Measurements from ENCODE around the gene SNX32. TPM values are rescaled to one million over a fixed set of nuclear protein-coding genes. Genes with fewer than 3 reads are reported as not detected.

Gene SNX32
- total and polyA plus RNA-seq, 9 of the 15 experiments (the other 6 are each of a cell fraction or from before 2014, with no cell fraction given): 0.03 TPM; not detected in 7

DNA sequence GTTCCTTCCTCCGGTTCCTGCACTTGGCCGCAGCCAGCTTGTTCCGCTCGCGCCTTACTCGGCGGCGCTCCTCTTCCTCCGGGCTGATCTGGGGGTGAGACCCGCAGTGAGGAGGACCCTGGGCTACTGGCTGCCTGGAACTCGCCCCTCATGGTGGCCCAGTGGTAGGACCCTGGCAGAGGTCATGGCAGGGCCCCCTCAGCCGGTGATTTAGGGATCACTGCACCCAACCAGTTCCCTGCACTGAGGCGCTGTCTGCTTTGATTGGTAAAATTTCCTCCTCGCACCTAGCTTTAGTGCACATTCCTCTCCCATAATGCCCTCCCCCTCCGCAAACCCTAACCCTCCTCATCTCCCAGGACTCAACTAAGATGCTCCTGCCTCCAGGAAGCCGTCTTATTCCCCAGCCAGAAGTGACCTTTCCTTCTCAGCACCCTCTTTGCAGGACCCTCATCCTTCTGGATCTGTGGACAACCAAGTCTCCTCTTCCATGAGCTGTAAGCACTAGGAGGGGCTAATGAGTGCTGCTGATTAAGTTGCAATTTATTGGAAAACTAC, 60.4 kb downstream of the SNX32 start (continued):
- TF ChIP-seq, protein P1, sequence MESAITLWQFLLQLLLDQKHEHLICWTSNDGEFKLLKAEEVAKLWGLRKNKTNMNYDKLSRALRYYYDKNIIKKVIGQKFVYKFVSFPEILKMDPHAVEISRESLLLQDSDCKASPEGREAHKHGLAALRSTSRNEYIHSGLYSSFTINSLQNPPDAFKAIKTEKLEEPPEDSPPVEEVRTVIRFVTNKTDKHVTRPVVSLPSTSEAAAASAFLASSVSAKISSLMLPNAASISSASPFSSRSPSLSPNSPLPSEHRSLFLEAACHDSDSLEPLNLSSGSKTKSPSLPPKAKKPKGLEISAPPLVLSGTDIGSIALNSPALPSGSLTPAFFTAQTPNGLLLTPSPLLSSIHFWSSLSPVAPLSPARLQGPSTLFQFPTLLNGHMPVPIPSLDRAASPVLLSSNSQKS (CRISPR knock-in tag; IDR thresholded peaks at IDR 0.05): no peak
- TF ChIP-seq ZNF384 (IDR thresholded peaks at IDR 0.05; ENCODE audit: low read depth, low read length) (no peak), PTBP1 (IDR thresholded peaks at IDR 0.05; ENCODE audit: low read depth, low read length) (no peak), ELF4 (CRISPR knock-in tag; IDR thresholded peaks at IDR 0.05) (no peak), TCF3 (CRISPR knock-in tag; IDR thresholded peaks at IDR 0.05) (no peak), ZKSCAN3 (CRISPR knock-in tag; IDR thresholded peaks at IDR 0.05) (no peak), ZBTB7A (IDR thresholded peaks at IDR 0.05; ENCODE audit: borderline replicate concordance, control insufficient read depth, low read depth, low read length) (no peak), PPARD (CRISPR knock-in tag; IDR thresholded peaks at IDR 0.05) (no peak), ZNF830 (CRISPR knock-in tag; IDR thresholded peaks at IDR 0.05) (no peak), POLR2G (IDR thresholded peaks at IDR 0.05; ENCODE audit: low read depth, low read length) (peak; percentile 88), NBN (IDR thresholded peaks at IDR 0.05; ENCODE audit: low read depth) (no peak), CC2D1A (IDR thresholded peaks at IDR 0.05) (no peak), HMGN3 (IDR thresholded peaks at IDR 0.05; ENCODE audit: borderline replicate concordance, extremely low read depth, insufficient read length, low read depth, low read length) (peak; percentile 31), SUPT5H (IDR thresholded peaks at IDR 0.05) (peak; percentile 73), ZNF282 (CRISPR knock-in tag; IDR thresholded peaks at IDR 0.05) (no peak)
- TF ChIP-seq, protein P2, sequence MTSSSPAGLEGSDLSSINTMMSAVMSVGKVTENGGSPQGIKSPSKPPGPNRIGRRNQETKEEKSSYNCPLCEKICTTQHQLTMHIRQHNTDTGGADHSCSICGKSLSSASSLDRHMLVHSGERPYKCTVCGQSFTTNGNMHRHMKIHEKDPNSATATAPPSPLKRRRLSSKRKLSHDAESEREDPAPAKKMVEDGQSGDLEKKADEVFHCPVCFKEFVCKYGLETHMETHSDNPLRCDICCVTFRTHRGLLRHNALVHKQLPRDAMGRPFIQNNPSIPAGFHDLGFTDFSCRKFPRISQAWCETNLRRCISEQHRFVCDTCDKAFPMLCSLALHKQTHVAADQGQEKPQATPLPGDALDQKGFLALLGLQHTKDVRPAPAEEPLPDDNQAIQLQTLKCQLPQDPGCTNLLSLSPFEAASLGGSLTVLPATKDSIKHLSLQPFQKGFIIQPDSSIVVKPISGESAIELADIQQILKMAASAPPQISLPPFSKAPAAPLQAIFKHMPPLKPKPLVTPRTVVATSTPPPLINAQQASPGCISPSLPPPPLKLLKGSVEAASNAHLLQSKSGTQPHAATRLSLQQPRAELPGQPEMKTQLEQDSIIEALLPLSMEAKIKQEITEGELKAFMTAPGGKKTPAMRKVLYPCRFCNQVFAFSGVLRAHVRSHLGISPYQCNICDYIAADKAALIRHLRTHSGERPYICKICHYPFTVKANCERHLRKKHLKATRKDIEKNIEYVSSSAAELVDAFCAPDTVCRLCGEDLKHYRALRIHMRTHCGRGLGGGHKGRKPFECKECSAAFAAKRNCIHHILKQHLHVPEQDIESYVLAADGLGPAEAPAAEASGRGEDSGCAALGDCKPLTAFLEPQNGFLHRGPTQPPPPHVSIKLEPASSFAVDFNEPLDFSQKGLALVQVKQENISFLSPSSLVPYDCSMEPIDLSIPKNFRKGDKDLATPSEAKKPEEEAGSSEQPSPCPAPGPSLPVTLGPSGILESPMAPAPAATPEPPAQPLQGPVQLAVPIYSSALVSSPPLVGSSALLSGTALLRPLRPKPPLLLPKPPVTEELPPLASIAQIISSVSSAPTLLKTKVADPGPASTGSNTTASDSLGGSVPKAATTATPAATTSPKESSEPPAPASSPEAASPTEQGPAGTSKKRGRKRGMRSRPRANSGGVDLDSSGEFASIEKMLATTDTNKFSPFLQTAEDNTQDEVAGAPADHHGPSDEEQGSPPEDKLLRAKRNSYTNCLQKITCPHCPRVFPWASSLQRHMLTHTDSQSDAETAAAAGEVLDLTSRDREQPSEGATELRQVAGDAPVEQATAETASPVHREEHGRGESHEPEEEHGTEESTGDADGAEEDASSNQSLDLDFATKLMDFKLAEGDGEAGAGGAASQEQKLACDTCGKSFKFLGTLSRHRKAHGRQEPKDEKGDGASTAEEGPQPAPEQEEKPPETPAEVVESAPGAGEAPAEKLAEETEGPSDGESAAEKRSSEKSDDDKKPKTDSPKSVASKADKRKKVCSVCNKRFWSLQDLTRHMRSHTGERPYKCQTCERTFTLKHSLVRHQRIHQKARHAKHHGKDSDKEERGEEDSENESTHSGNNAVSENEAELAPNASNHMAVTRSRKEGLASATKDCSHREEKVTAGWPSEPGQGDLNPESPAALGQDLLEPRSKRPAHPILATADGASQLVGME (CRISPR knock-in tag; IDR thresholded peaks at IDR 0.05): no peak
- TF ChIP-seq, protein P3, sequence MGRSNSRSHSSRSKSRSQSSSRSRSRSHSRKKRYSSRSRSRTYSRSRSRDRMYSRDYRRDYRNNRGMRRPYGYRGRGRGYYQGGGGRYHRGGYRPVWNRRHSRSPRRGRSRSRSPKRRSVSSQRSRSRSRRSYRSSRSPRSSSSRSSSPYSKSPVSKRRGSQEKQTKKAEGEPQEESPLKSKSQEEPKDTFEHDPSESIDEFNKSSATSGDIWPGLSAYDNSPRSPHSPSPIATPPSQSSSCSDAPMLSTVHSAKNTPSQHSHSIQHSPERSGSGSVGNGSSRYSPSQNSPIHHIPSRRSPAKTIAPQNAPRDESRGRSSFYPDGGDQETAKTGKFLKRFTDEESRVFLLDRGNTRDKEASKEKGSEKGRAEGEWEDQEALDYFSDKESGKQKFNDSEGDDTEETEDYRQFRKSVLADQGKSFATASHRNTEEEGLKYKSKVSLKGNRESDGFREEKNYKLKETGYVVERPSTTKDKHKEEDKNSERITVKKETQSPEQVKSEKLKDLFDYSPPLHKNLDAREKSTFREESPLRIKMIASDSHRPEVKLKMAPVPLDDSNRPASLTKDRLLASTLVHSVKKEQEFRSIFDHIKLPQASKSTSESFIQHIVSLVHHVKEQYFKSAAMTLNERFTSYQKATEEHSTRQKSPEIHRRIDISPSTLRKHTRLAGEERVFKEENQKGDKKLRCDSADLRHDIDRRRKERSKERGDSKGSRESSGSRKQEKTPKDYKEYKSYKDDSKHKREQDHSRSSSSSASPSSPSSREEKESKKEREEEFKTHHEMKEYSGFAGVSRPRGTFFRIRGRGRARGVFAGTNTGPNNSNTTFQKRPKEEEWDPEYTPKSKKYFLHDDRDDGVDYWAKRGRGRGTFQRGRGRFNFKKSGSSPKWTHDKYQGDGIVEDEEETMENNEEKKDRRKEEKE (IDR thresholded peaks at IDR 0.05; ENCODE audit: borderline replicate concordance in 1 of 2, control insufficient read depth in 1 of 2, low read depth in 2 of 2, low read length in 1 of 2): 0 out of 4 replicates have a peak, but pooled peaks of 1 of the 2 experiments have one; percentile 9
- TF ChIP-seq, protein P4, sequence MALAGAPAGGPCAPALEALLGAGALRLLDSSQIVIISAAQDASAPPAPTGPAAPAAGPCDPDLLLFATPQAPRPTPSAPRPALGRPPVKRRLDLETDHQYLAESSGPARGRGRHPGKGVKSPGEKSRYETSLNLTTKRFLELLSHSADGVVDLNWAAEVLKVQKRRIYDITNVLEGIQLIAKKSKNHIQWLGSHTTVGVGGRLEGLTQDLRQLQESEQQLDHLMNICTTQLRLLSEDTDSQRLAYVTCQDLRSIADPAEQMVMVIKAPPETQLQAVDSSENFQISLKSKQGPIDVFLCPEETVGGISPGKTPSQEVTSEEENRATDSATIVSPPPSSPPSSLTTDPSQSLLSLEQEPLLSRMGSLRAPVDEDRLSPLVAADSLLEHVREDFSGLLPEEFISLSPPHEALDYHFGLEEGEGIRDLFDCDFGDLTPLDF (CRISPR knock-in tag; IDR thresholded peaks at IDR 0.05): no peak
